ENCODE results near the gene LMO1. TPM values are rescaled to one million over a fixed set of nuclear protein-coding genes. Genes with fewer than 3 reads are reported as not detected.

Gene LMO1
- total RNA-seq, 2 experiments from 2014 or later, result not detected

DNA sequence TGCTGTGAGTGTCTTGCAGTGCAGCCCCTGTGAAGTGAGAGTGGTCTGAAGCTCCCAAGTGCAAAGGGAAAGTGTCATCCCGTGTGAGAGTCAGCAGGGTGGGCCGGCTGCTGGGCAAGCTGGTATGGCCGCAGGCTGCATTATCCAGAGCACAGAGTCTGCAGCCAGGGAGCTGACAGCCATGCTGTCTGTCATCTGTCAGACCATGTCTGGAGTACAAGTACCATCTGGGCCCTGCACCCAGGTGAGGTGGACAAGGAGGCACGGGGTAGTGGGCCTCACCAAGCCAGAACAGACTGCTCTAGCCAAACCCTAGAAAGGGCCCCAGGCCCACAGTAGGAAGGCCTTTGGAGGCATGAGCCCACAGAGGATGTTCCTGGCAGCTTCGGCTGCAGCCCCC is 20.2 kb downstream of the LMO1 start:
- no peak for DNase-seq (ENCODE audit: low spot score)
- no peak overlapping the region for H3K4me3 ChIP-seq (ENCODE audit: low read depth, low read length, poor library complexity, severe bottlenecking)
- H3K79me2 ChIP-seq (ENCODE audit: insufficient read depth, low read depth, low read length), result no peaks in the 10 kb centered on the region
- intact Hi-C loops (cut with micrococcal nuclease; ENCODE audit: unreplicated experiment), result no loop called here
- no peaks in the 10 kb centered on the region for H3K9me2 ChIP-seq (ENCODE audit: insufficient read depth, low read length)
- H3K36me3 ChIP-seq (ENCODE audit: insufficient read depth, low read length), result no peaks in the 10 kb centered on the region
- TF ChIP-seq EZH2phosphoT487 (IDR thresholded peaks at IDR 0.05; ENCODE audit: borderline replicate concordance, low read depth, low read length), result no peak
- TF ChIP-seq, protein P1, sequence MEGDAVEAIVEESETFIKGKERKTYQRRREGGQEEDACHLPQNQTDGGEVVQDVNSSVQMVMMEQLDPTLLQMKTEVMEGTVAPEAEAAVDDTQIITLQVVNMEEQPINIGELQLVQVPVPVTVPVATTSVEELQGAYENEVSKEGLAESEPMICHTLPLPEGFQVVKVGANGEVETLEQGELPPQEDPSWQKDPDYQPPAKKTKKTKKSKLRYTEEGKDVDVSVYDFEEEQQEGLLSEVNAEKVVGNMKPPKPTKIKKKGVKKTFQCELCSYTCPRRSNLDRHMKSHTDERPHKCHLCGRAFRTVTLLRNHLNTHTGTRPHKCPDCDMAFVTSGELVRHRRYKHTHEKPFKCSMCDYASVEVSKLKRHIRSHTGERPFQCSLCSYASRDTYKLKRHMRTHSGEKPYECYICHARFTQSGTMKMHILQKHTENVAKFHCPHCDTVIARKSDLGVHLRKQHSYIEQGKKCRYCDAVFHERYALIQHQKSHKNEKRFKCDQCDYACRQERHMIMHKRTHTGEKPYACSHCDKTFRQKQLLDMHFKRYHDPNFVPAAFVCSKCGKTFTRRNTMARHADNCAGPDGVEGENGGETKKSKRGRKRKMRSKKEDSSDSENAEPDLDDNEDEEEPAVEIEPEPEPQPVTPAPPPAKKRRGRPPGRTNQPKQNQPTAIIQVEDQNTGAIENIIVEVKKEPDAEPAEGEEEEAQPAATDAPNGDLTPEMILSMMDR (conservative IDR thresholded peaks at IDR 0.05; ENCODE audit: low read length), result no peak
- H3K27ac ChIP-seq (ENCODE audit: low read depth, low read length, poor library complexity, severe bottlenecking), result no peak overlapping the region
- ChIA-PET CTCF (ENCODE audit: unreplicated experiment) (no interaction called here), POLR2A (no interaction called here)
- H3K4me1 ChIP-seq (ENCODE audit: insufficient read depth, low read length, poor library complexity, severe bottlenecking), result no peaks in the 10 kb centered on the region
- H3K9me3 ChIP-seq (ENCODE audit: low read length), result no peaks in the 10 kb centered on the region
- H3K4me2 ChIP-seq (ENCODE audit: low read length), result no peak overlapping the region
- no TSS peak for BruUV-seq (replicated peaks)
- no peaks in the 10 kb centered on the region for H4K20me1 ChIP-seq (ENCODE audit: insufficient read depth, low read length)
- no peak overlapping the region for H2AFZ ChIP-seq (ENCODE audit: low read length)

GRCh38 chr11:8242499-8243280 is 21.0 kb downstream of the LMO1 start:
- Histone ChIP-seq H3K9me2 (ENCODE audit: insufficient read depth, low read length) (no peaks in the 10 kb centered on the region), H3K4me1 (ENCODE audit: insufficient read depth, low read length, poor library complexity, severe bottlenecking) (no peaks in the 10 kb centered on the region), H3K79me2 (ENCODE audit: insufficient read depth, low read depth, low read length) (no peaks in the 10 kb centered on the region), H4K20me1 (ENCODE audit: insufficient read depth, low read length) (no peaks in the 10 kb centered on the region), H3K4me2 (ENCODE audit: low read length) (no peak overlapping the region), H2AFZ (ENCODE audit: low read length) (no peak overlapping the region), H3K36me3 (ENCODE audit: insufficient read depth, low read length) (no peaks in the 10 kb centered on the region), H3K9me3 (ENCODE audit: low read length) (no peaks in the 10 kb centered on the region), H3K27ac (ENCODE audit: low read depth, low read length, poor library complexity, severe bottlenecking) (no peak overlapping the region), H3K4me3 (ENCODE audit: low read depth, low read length, poor library complexity, severe bottlenecking) (no peak overlapping the region)
- POLR2A ChIA-PET, result interaction anchor here (0.6 kb wide), 1 partner anchor 35 kb away, joined by 3 read pairs; no protein-coding TSS in a partner anchor
- intact Hi-C loops (cut with micrococcal nuclease; ENCODE audit: unreplicated experiment), result no loop called here
- TF ChIP-seq, protein P1 (conservative IDR thresholded peaks at IDR 0.05; ENCODE audit: low read length), result no peak
- no peak for TF ChIP-seq EZH2phosphoT487 (IDR thresholded peaks at IDR 0.05; ENCODE audit: borderline replicate concordance, low read depth, low read length)
- no TSS peak for BruUV-seq (replicated peaks)
- DNase-seq (ENCODE audit: low spot score), result no peak
- CTCF ChIA-PET (ENCODE audit: unreplicated experiment), result no interaction called here

DNA sequence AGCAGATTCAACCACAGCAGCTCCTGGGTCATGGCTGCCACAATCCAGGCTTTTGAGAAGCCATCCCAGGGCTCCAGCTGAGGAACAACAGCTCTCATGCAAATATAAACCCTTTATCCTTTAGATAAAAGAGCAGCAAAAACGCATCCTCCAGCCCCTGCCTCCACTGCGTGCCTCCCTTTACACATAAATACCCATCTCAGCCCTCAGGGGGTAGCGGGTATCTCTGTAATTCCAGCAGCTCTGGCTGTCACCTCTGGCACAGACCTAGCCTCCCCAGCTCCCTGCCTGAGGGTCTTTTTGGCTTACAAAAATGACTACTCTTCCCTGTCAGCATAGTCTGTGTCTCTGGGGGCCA is 21.6 kb downstream of the LMO1 start:
- Histone ChIP-seq H3K4me3 (ENCODE audit: low read depth, low read length, poor library complexity, severe bottlenecking) (no peak overlapping the region), H3K79me2 (ENCODE audit: insufficient read depth, low read depth, low read length) (no peaks in the 10 kb centered on the region), H3K27ac (ENCODE audit: low read depth, low read length, poor library complexity, severe bottlenecking) (no peak overlapping the region), H3K4me1 (ENCODE audit: insufficient read depth, low read length, poor library complexity, severe bottlenecking) (no peaks in the 10 kb centered on the region), H2AFZ (ENCODE audit: low read length) (no peak overlapping the region), H3K9me2 (ENCODE audit: insufficient read depth, low read length) (no peaks in the 10 kb centered on the region), H3K36me3 (ENCODE audit: insufficient read depth, low read length) (no peaks in the 10 kb centered on the region), H3K4me2 (ENCODE audit: low read length) (no peak overlapping the region), H3K9me3 (ENCODE audit: low read length) (no peaks in the 10 kb centered on the region), H4K20me1 (ENCODE audit: insufficient read depth, low read length) (no peaks in the 10 kb centered on the region)
- TF ChIP-seq, protein P1 (conservative IDR thresholded peaks at IDR 0.05; ENCODE audit: low read length), result no peak
- no peak for TF ChIP-seq EZH2phosphoT487 (IDR thresholded peaks at IDR 0.05; ENCODE audit: borderline replicate concordance, low read depth, low read length)
- ChIA-PET CTCF (ENCODE audit: unreplicated experiment) (no interaction called here), POLR2A (interaction anchor here (1.0 kb wide), 1 partner anchor 14 kb away, joined by 4 read pairs; no protein-coding TSS in a partner anchor)
- DNase-seq (ENCODE audit: low spot score), result no peak
- no TSS peak for BruUV-seq (replicated peaks)
- intact Hi-C loops (cut with micrococcal nuclease; ENCODE audit: unreplicated experiment), result no loop called here

Data from OCI-LY7 (cell line).